Ammon's horn (tissue), 1 donor: ENCODE measurements around the gene GSTM4.
"Not testable (repeated sequence)": the region's sequence is repeated elsewhere in the genome, so short reads cannot be mapped to it uniquely, and the experiment has no call there.

Source experiments
- DNase-seq: peaks from one replicate; pipeline ENCODE4 v3.0.0-alpha.2; 2016; ENCODE audit warnings: low spot score

Gene GSTM4

GRCh38 chr1:109704173-109704572, 48.3 kb downstream of the GSTM4 start:
- DNase-seq = peak; percentile 0

- peak; percentile 0 for DNase-seq
Observed at GRCh38 chr1:109705411-109705810, 49.5 kb downstream of the GSTM4 start.

GRCh38 chr1:109708949-109709348, 53.0 kb downstream of the GSTM4 start:
- not testable (repeated sequence) for DNase-seq

- not testable (repeated sequence) for DNase-seq
Observed at GRCh38 chr1:109709822-109710221, 53.9 kb downstream of the GSTM4 start.
